COLO829 (cell line): ENCODE measurements around the gene ADARB2.
"Not testable (repeated sequence)": the region's sequence is repeated elsewhere in the genome, so short reads cannot be mapped to it uniquely, and the experiment has no call there.

Experiments
- DNase-seq: peaks from one replicate; pipeline ENCODE4 v3.0.0; 2012; ENCODE audit warnings: low spot score

The ADARB2 gene

GRCh38 chr10:1227510-1228402 is 509.6 kb downstream of the ADARB2 start:
- DNase-seq: no peak

GRCh38 chr10:1226907-1227306 is 510.4 kb downstream of the ADARB2 start:
- not testable (repeated sequence) for DNase-seq

GRCh38 chr10:1219874-1220273 is 517.5 kb downstream of the ADARB2 start:
- not testable (repeated sequence) for DNase-seq

GRCh38 chr10:1217661-1218060 is 519.7 kb downstream of the ADARB2 start:
- DNase-seq: no peak

DNA sequence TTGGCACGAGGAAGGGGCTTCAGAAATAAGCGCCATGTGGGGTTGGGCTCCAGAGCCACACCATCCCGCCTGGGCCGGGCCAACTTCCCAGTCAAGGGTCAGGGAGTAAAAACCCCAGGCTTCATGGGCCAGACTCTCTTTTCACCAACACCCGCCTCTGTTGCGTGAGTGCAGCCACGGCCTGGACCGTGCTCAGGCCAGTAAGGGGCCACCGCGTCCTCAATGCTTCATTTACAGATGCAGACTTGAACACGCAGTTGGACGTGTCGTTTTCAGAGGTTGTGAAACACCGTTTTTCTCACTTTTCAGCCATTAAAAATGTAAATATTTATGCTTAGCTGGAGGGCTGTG is 520.1 kb downstream of the ADARB2 start:
- DNase-seq: no peak

- no peak for DNase-seq
Observed at GRCh38 chr10:1216574-1217236, 520.6 kb downstream of the ADARB2 start.

GRCh38 chr10:1215862-1216573 is 521.3 kb downstream of the ADARB2 start:
- no peak for DNase-seq

DNA sequence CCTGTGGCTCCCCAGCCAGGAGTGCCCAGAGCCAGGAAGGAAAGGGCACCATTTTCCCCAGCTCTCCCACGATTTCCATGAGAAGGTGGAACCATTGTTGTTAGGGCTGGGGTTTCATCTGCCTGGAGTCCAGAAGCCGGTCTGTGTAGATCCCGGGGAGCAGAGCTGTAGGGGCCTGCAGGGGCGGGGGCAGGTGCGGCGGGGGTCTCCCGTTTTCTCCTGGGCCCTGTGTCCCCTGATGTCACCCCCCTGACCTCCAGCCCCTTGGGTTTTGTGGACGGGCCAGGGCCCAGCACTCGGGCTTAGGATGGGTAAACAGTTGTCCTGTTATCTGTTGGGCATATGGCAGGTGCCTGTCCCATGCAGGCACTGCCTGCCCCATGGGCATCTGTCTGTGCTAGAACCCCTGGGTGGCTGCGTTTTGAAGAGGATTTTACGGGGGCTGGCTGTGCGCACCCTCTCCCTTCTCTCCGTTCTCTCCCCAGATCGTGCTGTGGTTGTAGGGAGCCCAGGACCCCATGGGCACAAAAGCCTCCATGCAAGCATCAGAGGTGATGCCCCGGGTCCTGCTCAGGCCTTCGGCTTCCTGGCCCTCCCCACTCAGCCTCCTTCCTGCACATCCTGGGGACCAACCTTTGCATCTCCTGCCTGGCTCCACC is 522.3 kb downstream of the ADARB2 start:
- no peak for DNase-seq

DNA sequence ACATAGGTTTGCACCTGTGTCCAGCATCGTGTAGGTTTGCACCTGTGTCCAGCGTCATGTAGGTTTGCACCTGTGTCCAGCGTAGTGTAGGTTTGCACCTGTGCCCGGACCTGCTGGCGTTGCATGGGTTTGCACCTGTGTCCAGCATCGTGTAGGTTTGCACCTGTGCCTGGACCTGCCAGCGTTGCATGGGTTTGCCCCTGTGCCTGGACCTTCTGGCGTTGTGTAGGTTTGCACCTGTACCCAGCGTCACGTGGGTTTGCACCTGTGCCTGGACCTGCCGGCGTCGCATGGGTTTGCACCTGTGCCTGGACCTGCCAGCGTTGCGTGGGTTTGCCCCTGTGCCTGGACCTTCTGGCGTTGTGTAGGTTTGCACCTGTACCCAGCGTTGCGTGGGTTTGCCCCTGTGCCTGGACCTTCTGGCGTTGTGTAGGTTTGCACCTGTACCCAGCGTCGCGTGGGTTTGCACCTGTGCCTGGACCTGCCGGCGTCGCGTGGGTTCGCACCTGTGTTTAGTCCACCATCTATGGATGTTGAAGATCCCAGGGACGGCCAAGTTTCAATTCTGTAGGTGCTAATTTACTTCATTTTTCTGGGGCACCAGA is 523.2 kb downstream of the ADARB2 start:
- no peak for DNase-seq

GRCh38 chr10:1213252-1214070 is 523.9 kb downstream of the ADARB2 start:
- DNase-seq: no peak

- no peak for DNase-seq
Observed at GRCh38 chr10:1212571-1213141, 524.7 kb downstream of the ADARB2 start.

DNA sequence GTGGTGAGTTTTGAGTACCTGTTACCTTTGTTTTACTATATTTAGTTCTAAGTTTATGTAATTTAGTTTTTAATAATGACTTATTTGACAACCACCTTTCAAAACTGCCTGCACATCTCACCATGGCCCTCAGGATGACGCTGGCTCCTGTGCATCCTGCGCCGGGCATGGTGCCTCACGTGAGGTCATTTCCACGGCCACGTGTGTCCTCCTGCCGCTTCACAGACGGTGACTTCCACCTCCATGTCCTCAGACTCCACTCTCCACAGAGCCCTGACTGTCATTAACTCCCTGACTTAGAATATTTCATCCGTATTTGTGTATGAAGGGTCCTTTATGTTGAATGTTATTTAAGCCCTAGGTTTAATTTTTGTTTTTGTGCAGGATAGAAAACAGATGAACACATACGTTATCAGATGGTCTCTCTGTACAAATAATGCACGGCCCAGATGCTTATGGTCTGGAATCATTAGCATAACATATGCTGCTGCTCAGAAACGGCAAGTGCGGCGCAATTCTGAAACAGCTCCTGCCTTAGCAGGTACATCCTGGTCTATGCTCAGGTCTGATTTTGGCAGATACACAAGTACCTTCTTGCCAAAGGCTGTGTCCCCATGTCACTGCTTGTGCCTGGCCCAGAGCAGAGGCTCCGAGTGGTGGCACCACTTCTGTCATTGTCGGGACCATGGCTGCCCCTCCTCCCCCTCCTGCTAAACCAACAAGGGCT is 525.3 kb downstream of the ADARB2 start:
- no peak for DNase-seq

- no peak for DNase-seq
Observed at GRCh38 chr10:1210667-1211066, 526.7 kb downstream of the ADARB2 start.

DNA sequence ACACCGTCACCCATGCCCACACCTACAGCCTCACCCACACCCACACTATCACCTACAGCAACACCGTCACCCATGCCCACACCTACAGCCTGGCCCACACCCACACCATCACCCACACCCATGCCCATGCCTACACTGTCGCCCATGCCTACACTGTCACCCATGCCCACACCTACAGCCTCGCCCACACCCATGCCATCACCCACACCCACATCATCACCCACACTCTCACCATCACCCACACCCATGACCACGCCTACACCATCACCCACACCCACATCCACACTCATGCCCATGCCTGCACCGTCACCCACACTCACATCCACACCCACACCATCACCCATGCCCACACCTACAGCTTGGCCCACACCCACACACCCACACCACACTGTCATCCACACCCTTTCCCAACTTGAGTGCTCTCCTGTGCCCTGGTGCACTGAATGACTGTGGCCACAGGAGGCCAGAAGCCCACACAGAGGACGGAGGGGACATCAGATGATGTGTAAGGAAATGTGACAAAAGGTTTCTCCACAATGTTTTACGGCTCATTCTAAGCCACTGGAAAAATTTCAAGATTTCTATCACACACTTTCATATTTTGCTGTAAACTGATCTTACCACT is 527.9 kb downstream of the ADARB2 start:
- no peak for DNase-seq

- DNase-seq: no peak
Observed at GRCh38 chr10:1208366-1209311, 528.7 kb downstream of the ADARB2 start.

- DNase-seq: no peak
Observed at GRCh38 chr10:1206601-1207000, 530.7 kb downstream of the ADARB2 start.

GRCh38 chr10:1206101-1206500 is 531.2 kb downstream of the ADARB2 start:
- no peak for DNase-seq

GRCh38 chr10:1205450-1206030 is 531.8 kb downstream of the ADARB2 start:
- no peak for DNase-seq
